Stimulated activated CD4-positive, alpha-beta T cell treated with anti-CD3 and anti-CD28 coated beads, Interleukin-2, amount 100 ng/mL, for 4 hours (primary cell): Measurements from ENCODE around the gene ROBO4.

Source experiments
- DNase-seq: peaks from one replicate; pipeline ENCODE4 v3.0.0-alpha.2; 2020; ENCODE audit warnings: low read depth

The ROBO4 gene

DNA sequence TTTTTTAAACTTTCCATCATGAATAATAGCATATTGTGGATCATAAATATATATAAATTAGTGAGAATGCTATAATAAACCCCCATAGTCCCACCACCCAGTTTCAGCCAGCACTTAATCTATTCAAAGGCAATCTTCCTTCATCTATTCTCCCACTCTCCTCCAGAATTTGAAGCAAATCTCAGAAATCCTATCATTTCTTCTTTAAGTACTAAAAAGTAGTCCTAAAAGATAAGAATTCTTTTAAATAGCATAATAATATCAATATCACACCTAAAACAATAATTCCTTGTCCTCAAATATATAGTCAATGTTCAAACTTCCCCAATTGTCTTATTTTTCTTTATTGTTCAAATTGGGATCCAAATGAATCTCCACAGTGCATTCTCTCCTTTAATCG lies 57.0 kb downstream of the ROBO4 start:
- no peak for DNase-seq

DNA sequence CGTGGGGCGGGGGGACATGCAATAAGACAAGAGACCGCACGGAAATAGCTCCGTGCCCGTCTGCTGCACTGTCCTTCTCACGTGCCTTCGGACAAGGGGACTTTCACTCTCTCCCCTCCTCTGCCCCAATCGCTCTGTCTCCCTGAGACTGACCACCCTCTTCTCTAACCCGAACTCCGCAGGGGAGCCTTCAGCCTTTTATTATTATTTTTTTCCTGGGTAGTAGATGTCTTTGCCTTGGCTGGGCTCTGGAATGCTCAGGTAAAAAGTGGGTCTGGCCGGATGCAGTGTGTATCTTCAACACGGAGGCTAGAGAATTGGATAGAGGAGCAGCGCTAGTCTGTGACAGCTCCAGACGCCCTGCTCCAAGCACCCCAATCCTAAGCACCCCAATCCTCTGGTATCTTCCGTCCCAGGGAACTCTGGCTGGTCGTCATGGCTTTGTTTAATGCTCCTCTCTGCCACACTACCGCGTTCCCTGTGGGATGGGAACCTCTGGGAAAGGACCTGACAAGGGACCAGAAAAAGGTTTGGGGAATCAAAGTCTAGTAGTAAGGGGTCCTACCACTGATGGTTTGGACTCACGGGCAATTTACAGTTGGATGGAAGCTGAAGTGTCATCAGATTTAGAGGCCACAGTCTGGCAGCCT lies 57.6 kb downstream of the ROBO4 start:
- no peak for DNase-seq

DNA sequence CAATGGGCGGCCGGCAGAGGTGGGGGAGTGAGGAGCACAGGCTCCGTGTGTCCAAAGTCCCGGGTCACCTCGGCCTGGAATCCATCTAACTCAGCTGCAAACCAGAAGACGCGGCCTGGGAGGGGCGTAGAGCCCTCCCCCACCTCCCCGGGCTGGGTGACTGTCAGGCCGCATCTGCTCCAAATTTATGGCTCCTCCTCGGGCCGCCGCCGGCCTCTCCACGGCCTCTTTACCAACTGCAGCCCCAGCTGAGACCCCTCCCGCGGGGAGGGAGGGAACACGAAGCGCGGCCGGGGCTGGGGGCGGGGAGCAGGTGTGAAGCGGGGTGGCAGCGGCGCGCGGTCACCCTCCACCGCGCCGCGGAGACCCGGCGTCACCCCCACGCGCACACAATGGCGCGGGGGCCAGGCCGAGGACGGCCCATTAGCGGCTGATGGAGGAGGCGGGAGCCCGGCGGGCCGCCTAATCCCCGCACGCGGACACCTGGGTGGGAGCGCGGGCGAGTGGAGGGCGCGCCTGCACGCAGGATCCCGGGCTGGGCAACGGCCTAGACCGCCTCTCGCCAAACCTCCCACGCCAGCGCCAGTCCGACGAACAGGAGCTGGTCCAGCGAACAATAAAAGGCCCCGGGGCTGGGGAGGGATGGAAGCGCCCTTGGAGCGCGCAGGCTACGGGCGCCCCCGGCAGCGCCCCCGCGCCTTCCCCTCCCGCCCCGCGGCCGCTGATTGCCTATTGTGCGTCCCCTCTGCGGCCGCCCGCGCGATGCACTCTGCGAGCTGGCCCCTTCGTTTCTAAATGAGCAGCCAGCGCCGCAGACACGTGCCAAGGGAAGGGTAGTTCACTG lies 58.3 kb downstream of the ROBO4 start:
- no peak for DNase-seq

DNA sequence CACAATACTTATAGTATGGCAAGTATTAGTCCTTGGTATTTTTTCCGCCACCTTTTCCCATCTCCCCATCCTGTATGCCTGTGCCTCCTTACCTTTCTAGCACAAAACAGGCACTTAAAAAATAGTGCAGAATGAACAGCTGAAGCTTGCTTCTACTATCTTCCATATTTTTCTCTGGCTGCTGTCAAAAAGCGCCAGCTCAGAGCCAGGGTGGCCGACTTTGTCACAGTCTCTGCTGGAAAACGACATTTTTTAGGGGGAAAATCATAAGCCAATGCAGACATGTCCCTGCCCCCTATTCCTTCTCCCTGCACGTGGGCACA lies 58.9 kb downstream of the ROBO4 start:
- no peak for DNase-seq

DNA sequence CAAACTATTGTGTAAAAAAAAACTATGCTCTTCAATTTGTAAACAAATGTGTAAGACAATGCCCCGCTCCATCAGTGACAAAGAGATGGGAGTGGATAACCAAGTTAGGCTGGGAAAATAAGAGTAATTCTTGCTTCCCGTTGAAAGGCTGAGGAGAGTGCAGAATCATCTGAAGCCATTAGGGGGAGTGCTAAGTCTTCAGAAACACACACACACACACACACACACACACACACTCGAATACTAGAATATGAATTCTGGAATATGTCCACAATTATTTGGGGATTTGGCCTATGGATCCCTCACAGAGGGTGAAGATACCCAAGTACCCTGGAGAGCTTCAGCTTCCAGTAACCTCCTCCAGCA lies 60.2 kb downstream of the ROBO4 start:
- DNase-seq = no peak

DNA sequence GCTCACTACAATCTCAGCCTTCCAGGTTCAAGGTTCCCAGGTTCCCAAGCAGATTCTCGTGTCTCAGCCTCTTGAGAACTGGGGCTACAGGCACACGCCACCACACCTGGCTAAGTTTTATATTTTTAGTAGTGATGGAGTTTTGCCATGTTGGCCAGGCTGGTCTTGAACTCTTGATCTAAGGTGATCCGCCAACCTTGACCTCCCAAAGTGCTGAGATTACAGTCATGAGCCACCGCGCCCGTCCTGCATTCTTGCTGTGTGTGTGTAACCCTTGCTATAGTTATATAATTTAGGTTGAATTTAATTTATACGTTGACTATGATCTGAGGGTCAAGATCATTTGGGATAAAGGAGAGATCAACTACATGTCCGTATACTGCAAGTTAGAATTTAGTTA lies 61.7 kb downstream of the ROBO4 start:
- DNase-seq = no peak

DNA sequence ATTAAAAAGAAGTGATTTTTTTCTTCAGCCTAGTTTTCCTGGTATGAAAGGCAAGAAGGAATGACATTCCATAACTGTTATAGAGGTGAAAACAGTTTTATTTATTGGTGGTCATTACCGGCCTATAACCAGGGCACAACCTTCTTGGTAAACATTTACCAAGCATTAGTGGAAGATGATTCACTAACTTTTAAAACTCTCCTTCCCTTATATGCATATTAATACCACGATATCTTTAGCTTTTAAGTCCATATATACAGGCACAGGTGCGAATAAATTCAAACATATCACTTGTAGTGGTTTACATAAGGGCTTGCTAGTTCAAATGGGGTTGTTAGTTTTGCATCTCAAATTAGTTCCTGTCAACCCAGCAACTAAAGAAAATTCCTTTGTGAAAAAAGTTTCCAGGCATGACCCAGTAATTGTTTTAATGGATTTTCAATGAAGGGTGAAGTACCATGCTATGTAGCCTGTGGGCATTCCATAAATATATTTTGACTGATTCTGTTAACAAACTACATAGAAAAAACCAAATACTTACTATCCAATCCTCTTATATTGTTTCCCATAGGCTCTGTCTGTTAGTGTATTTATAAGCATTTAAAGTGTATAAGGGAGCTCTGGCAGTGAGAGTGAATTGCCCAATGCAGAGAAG lies 63.0 kb downstream of the ROBO4 start:
- DNase-seq = no peak
